HepG2 (cell line): ENCODE measurements around the gene RBCK1. TPM values are rescaled to one million over a fixed set of nuclear protein-coding genes. Genes with fewer than 3 reads are reported as not detected.

Source experiments
- ARID2 ChIP-seq: sonication (generic); formaldehyde crosslinking; IDR thresholded peaks from 2 replicates; pipeline ENCODE4 v1.8.1; 2022; ENCODE audit warnings: mild to moderate bottlenecking, missing genetic modification reagents, borderline replicate concordance
- ATF4 ChIP-seq, 2 experiments: fragments of 450-650 bp in 1 of 2; sonication (generic) in 1 of 2; formaldehyde crosslinking; IDR thresholded peaks; 2 replicates each; pipeline versions ENCODE4 v1.5.0 to v1.8.0; 2020 to 2022; ENCODE audit warnings: mild to moderate bottlenecking in 1 of 2, missing genetic modification reagents in 1 of 2
- MATR3 ChIP-seq: sonication (generic); formaldehyde crosslinking; IDR thresholded peaks from 2 replicates; pipeline ENCODE4 v1.4.0; 2020; ENCODE audit warnings: missing genetic modification reagents
- SKI ChIP-seq: fragments of 450-650 bp; IDR thresholded peaks from one replicate; pipeline ENCODE4 v1.6.1; 2018; ENCODE audit warnings: mild to moderate bottlenecking; ENCODE audit not compliant: partially characterized antibody
- SMYD3 ChIP-seq: sonication (generic); formaldehyde crosslinking; IDR thresholded peaks from 2 replicates; pipeline ENCODE4 v1.8.1; 2023; ENCODE audit warnings: mild to moderate bottlenecking, missing genetic modification reagents
- STAG1 ChIP-seq: sonication (generic); formaldehyde crosslinking; IDR thresholded peaks from 2 replicates; pipeline ENCODE4 v1.4.0; 2020; ENCODE audit warnings: missing genetic modification reagents
- TFAP4 ChIP-seq: sonication (generic); IDR thresholded peaks from 2 replicates; pipeline ENCODE4 v1.6.1; 2016; ENCODE audit warnings: low read depth, borderline replicate concordance
- ZBTB40 ChIP-seq, 2 experiments: fragments of 450-650 bp in 1 of 2; sonication (generic) in 1 of 2; formaldehyde crosslinking in 1 of 2; IDR thresholded peaks; 2 replicates each; pipeline versions ENCODE4 v1.6.1 to v1.8.0; 2016 to 2022; ENCODE audit warnings: antibody characterized with exemption in 1 of 2, mild to moderate bottlenecking in 1 of 2, missing genetic modification reagents in 1 of 2
- ZBTB42 ChIP-seq: sonication (generic); formaldehyde crosslinking; IDR thresholded peaks from 2 replicates; pipeline ENCODE4 v1.5.0; 2020; ENCODE audit warnings: mild to moderate bottlenecking, missing genetic modification reagents
- ZNF251 ChIP-seq: sonication (generic); formaldehyde crosslinking; IDR thresholded peaks from 2 replicates; pipeline ENCODE4 v1.9.0; 2021; ENCODE audit warnings: mild to moderate bottlenecking, missing genetic modification reagents
- ZNF280D ChIP-seq: sonication (generic); formaldehyde crosslinking; IDR thresholded peaks from 2 replicates; pipeline ENCODE4 v1.5.1; 2020; ENCODE audit warnings: mild to moderate bottlenecking, missing genetic modification reagents
- ZNF350 ChIP-seq: sonication (generic); formaldehyde crosslinking; IDR thresholded peaks from 2 replicates; pipeline ENCODE4 v1.4.0; 2020; ENCODE audit warnings: mild to moderate bottlenecking, low read depth, missing genetic modification reagents, borderline replicate concordance
- ZNF605 ChIP-seq: sonication (generic); formaldehyde crosslinking; IDR thresholded peaks from 2 replicates; pipeline ENCODE4 v1.8.0; 2022; ENCODE audit warnings: mild to moderate bottlenecking, missing genetic modification reagents
- ZNF724P ChIP-seq: sonication (generic); formaldehyde crosslinking; IDR thresholded peaks from 2 replicates; pipeline ENCODE4 v1.8.0; 2022; ENCODE audit warnings: missing genetic modification reagents, borderline replicate concordance
- polyA plus RNA-seq, 8 experiments: library from polyadenylated mRNA; depleted of rRNA in 3 of 8; stranded (reverse) in 7 of 8; unstranded in 1 of 8; fragments of >200 nt; fragmentation: Illumina TruSeq in 4 of 8; extraction: Trizol in 4 of 8; gene quantifications; 2 replicates each; pipeline versions ENCODE4 v1.2.1 to v1.2.3, GENCODE V29; 2011 to 2016; ENCODE audit warnings: low read depth in 4 of 8, missing spikeins in 1 of 8, mixed read lengths in 1 of 8; ENCODE audit not compliant: insufficient read depth in 1 of 8
- total RNA-seq, 5 experiments: library from RNA; depleted of rRNA; stranded (reverse); fragments of >200 nt; fragmentation: Illumina TruSeq; extraction: Trizol; gene quantifications; 2 replicates each; pipeline ENCODE4 v1.2.3, GENCODE V29; 2016; ENCODE audit warnings: low read depth in 1 of 5

The RBCK1 gene
- total and polyA plus RNA-seq, 2 of the 13 experiments (the other 11 are each of a cell fraction or from before 2014, with no cell fraction given) = 149 to 215 TPM

- TF ChIP-seq ZNF724P (CRISPR knock-in tag) (no peak), ARID2 (CRISPR knock-in tag) (no peak), ZNF605 (CRISPR knock-in tag) (no peak), ATF4 (CRISPR knock-in tag; IDR thresholded peaks at IDR 0.05) (peak in 1 of 2 experiments; percentile 78; a peak in 2 of 4 replicates), SKI (no peak), ZBTB40 (IDR thresholded peaks at IDR 0.05) (no peak), ZBTB40 (CRISPR knock-in tag; IDR thresholded peaks at IDR 0.05) (peak; percentile 76; the same call in 1 of the 2 replicates), SMYD3 (CRISPR knock-in tag) (no peak), ZNF251 (CRISPR knock-in tag) (no peak), ZNF350 (CRISPR knock-in tag) (no peak), ZBTB42 (CRISPR knock-in tag) (no peak), ZNF280D (no peak), TFAP4 (peak; percentile 12; the same call in 1 of the 2 replicates), MATR3 (CRISPR knock-in tag) (no peak), STAG1 (CRISPR knock-in tag) (no peak)
Measured at GRCh38 chr20:363319-364078, 44.6 kb upstream of the RBCK1 start (continued).
